ENCODE data around the gene MAD1L1. TPM values are rescaled to one million over a fixed set of nuclear protein-coding genes. Genes with fewer than 3 reads are reported as not detected.

The MAD1L1 gene
- total RNA-seq, 1 donor from 2014 or later, result 48.4 TPM

- intact Hi-C loops (cut with DNase I), result no loop called here
- no peaks in the 10 kb centered on the region for H3K27me3 ChIP-seq
- H3K36me3 ChIP-seq, result peaks cover 18% of the 10 kb centered on the region
- no peak overlapping the region for H3K27ac ChIP-seq
- H3K4me1 ChIP-seq, result no peaks in the 10 kb centered on the region
- ATAC-seq, result no peak
- no peak overlapping the region for H3K4me3 ChIP-seq
- TF ChIP-seq CTCF (IDR thresholded peaks at IDR 0.05), result no peak
- no peaks in the 10 kb centered on the region for H3K9me3 ChIP-seq
- DNase-seq, result no peak
Observed at GRCh38 chr7:2148189-2148588, 84.6 kb downstream of the MAD1L1 start.

DNA sequence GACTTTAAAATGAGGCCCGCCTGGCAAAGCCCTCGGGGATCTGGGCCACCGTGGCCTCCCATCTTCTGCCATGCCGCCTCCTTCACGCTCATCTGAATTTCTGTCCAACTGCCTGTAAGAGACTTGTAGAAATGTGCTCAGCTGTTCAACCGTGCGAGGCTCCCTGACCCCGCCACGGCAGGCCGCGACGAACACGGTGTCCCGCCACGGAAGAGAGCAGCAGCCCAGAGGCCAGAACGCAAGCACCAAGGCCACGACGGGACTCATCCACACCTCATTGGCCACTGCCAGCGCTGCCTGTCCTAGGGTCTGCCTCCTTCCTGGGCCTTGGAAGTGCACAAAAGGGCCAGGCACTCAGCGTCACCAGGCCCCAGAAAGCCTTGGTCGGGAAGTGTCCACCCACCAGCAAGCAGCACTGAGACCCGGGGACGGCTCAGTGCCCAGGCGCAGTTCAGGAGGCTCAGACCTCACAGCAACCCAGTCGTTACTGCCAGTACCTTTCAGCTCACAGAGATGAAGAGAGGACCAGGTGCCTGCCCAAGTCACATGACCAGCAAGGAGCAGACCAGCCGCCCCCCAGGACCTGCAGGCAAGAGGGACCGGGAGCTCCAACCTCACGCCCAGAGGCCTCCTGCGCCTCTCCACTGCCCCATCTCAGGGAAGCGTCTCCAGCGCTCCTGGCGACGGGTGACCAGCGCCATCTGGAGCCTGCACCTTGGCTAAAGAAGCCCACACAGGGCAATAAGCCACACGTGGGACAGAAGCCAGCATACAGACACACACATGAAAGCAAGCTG, 85.9 kb downstream of the MAD1L1 start:
- no peak overlapping the region for H3K4me3 ChIP-seq
- no peaks in the 10 kb centered on the region for H3K9me3 ChIP-seq
- DNase-seq (no peak), ATAC-seq (no peak)
- H3K4me1 ChIP-seq, result no peaks in the 10 kb centered on the region
- no peaks in the 10 kb centered on the region for H3K27me3 ChIP-seq
- TF ChIP-seq CTCF (IDR thresholded peaks at IDR 0.05), result no peak
- H3K27ac ChIP-seq, result no peak overlapping the region
- H3K36me3 ChIP-seq, result peaks cover 18% of the 10 kb centered on the region
- intact Hi-C loops (cut with DNase I), result no loop called here

- no peak for ATAC-seq
Observed at GRCh38 chr7:2145835-2146580, 86.7 kb downstream of the MAD1L1 start.

DNA sequence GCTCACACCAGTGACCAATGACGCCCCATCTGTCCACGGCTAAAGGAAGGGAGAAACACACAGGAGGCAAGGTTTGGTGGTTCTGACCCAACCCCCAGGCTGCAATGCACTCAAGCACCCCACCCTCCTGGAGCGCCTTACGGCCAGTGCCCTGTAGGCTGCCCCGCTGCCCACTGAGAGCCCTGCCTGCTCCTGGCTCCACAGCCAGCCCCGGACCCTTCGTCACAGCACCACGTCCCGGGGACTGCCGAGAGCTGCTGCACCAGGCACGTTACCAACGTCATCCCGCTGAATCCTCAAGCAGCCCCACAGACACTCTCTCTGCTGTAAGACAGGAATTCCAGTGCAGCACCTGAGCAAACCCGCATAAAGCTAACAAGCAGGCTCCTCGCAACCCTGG, 87.8 kb downstream of the MAD1L1 start:
- intact Hi-C loops (cut with DNase I), result no loop called here
- DNase-seq, result no peak
- H3K27ac ChIP-seq, result no peak overlapping the region
- TF ChIP-seq CTCF (IDR thresholded peaks at IDR 0.05), result no peak
- no peaks in the 10 kb centered on the region for H3K4me1 ChIP-seq
- H3K36me3 ChIP-seq, result peaks cover 18% of the 10 kb centered on the region
- no peak overlapping the region for H3K4me3 ChIP-seq
- no peaks in the 10 kb centered on the region for H3K9me3 ChIP-seq
- no peaks in the 10 kb centered on the region for H3K27me3 ChIP-seq
- ATAC-seq, result no peak

More at GRCh38 chr7:2145835-2146580, 86.7 kb downstream of the MAD1L1 start:
- H3K36me3 ChIP-seq, result peaks cover 18% of the 10 kb centered on the region
- no peak for DNase-seq
- no peaks in the 10 kb centered on the region for H3K9me3 ChIP-seq
- intact Hi-C loops (cut with DNase I), result no loop called here
- TF ChIP-seq CTCF (IDR thresholded peaks at IDR 0.05), result no peak
- no peaks in the 10 kb centered on the region for H3K27me3 ChIP-seq
- H3K4me1 ChIP-seq, result no peaks in the 10 kb centered on the region
- no peak overlapping the region for H3K27ac ChIP-seq
- H3K4me3 ChIP-seq, result no peak overlapping the region

DNA sequence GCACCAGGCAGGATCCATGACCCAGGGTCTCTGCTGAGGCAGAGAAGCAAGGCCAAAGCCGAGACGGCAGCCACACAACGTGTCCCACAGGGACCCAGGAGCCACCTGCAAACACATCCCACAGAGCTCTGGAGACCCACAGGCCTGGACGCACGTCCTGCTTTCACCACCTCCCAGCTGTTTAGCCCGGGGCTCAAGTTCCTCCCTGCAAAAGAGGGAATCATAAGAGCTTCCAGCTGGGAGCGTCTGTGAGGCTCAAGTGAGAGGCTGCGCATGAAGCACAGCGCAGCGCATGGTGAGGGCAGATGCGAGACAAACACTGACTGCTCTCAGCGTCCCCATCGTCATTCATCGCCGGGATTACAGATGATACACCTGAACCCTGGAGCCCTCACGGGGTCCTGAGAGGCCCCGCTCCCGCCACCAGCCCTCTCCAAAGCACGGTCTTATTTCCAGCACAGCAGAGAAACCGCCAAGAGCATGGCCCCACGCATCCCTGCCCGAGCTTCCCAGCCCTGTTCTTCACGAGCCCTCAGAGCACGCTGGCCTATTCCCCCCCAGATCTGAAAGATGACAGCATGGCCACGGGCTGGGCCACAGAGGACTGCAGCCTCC, 88.7 kb downstream of the MAD1L1 start:
- Histone ChIP-seq H3K36me3 (peaks cover 18% of the 10 kb centered on the region), H3K4me3 (no peak overlapping the region), H3K27ac (no peak overlapping the region), H3K27me3 (no peaks in the 10 kb centered on the region), H3K4me1 (no peaks in the 10 kb centered on the region), H3K9me3 (no peaks in the 10 kb centered on the region)
- DNase-seq, result no peak
- no peak for ATAC-seq
- intact Hi-C loops (cut with DNase I), result no loop called here
- TF ChIP-seq CTCF (IDR thresholded peaks at IDR 0.05), result no peak

Data from upper lobe of right lung (tissue), 1 donor.